Stimulated activated CD8-positive, alpha-beta memory T cell treated with anti-CD3 and anti-CD28 coated beads, Interleukin-12 subunit alpha, Interleukin-12 subunit beta, amount 100 ng/mL, for 1 hour (primary cell): Measurements from ENCODE around the gene EPN2.

Experiments used
- DNase-seq: peaks from one replicate; pipeline ENCODE4 v3.0.0-alpha.2; 2020; ENCODE audit warnings: low read depth

The EPN2 gene

DNA sequence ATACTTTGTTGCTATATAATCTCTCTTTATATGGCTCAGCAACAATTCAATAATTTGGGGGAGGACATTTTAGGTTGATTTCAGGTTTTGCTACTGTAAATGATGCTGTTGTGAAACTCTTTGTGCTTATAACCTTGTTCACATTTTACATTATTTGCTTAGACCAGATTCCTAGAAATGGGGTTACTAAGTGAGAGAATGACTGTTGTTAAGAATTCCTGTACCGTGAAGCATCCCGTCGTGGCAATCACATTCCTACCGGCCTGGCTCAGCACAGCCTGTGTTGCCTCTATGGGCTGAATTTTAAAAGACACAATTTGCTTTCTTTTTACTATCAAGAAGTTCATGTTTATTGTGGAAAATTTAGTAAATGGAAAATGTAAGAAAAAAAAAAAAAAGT is 94.0 kb downstream of the EPN2 start:
- DNase-seq, result no peak

DNA sequence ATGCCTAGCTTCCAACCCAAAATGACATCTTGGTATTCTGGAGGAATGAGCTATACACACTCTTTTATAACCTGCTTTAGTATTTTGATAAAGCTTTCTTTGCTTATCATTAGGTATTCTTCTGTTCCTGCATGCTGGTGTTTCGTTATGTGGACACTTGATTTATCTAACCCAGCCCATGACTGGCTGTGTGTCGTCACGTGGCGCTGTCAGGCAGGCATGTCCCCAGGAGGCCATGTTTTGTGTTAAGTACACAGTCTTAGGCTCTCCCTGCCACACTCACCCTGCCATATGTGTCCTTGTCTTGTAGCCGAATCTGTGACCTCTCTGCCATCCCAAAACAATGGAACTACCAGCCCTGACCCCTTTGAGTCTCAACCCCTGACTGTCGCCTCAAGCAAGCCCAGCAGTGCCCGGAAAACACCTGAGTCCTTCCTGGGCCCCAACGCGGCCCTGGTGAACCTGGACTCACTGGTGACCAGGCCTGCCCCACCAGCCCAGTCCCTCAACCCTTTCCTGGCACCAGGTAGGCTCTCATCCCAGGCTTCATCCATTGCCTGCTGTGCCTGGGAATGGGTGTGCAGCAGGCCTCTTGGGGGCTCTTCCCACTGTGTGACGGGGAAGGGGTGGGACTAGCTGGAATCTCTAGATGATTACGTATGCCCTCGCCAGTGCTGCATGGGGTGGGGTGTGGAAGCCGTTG is 94.5 kb downstream of the EPN2 start:
- no peak for DNase-seq

DNA sequence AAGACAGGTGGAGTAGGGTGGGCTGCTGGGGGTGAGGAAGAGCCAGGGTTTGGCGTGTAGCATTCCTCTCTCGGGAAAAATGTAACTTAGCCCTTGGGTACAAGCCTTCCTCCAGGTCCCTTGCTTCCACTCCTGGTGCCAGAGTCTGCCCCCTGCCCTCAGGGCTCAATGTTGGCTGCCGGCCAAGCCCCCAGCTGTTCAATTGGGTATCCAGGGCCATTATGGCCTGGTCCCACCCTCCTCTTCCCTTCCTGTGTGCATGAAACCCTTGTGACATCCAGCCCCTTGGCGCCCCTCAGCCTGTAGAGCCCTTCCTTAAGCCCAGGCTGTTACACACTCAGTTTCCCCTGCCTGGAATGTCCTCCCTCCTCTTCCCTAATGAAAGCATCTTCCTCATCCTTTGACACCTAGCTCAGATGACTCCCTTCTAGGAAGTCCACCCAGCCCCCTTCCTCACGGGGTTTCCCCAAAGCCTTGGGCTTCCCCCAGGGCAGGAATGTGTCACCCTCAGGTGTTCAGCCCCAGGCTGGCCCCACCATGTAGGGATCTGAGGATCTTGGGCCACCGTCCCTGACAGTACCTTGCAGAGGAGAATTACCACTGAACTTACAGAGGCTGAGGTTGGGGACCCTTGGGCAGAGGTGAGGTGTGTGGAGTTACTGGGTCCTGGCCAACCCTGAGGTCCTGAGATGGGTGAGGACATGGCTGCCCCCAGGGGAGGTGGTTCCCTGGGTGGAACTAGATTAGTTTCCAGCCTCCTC is 95.4 kb downstream of the EPN2 start:
- DNase-seq, result no peak

DNA sequence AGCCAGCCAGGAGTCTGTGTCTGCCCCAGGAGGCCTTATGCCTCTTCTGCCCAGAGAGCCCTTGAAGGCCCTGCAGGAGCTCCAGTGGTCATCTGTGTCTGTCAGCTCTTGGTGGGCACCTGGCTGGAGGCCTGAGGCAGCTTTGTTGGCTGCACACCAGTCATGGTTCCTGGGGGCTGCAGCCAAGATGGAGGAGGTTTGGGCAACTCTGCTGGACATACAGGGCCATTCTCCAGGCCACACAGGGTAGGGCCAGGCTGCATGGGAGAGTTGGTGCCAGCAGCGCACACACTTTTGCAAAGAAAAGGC is 95.9 kb downstream of the EPN2 start:
- no peak for DNase-seq

DNA sequence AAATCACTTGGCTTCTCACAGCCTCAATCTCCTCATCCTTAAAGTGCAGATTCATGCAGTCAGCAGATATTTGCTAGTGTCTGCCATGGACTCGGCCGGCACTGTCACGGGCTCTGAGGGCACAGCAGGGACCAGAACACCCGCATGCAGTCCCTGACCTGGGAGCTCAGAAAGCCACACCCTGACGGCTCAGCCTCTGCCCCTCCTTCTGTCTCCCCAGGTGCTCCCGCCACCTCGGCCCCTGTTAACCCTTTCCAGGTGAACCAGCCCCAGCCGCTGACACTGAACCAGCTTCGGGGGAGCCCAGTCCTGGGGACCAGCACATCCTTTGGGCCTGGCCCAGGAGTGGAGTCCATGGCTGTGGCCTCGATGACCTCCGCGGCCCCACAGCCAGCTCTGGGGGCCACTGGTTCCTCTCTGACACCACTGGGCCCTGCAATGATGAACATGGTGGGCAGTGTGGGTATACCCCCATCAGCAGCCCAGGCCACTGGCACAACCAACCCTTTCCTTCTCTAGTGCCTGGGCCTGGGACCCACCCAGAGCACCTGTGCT is 96.6 kb downstream of the EPN2 start:
- DNase-seq, result no peak

DNA sequence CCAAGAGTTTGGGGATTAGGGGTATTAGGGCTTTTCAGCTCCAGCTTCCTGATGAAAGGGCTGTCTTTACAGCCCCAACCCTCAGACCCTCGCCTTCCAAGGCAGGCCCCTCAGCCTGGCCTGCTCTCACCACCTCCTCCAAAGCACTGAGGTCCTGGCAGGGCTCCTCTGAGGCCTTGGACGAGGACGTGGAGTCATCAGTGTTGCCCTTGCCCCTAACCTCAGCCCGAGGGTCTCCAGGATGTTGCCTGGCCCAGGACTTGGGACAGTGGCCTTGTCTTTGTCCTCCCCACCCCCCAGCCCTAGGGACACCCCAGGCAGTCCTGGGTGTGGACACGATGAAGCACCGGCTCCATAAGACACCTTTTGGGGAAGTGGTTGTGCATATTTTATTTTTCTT is 97.2 kb downstream of the EPN2 start:
- no peak for DNase-seq

DNA sequence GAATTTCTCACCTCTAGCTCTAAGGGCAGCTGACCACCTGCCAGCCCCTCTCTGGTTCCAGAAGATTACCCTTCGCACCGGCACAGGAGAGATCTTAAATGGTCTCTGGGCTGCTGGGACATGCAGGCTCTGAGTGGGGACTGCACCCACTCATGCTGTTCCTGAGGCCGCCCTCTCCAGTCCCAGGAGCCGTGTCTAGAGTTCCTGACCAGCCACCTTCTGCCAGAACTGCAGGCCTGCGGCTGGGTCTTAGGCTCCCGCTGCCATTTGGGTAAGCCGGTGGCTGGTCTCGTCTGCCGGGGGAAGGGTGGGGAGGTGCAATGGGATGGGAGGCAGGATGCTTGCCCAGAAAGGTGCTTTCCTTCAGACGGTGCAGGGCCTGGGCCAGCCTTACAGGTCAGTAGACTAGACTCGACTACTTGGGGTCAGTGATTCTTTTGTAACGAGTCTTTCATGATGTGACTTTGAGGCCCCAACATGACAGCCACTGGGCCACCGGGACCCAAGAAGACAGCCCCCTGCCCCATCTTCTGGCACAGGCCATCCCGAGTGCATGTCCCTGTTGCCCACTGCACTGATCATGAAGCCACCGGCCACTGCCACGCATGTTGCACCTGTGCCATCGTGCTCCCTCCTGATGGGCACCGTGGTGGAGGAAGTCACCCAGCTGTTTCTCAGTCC is 98.9 kb downstream of the EPN2 start:
- no peak for DNase-seq

DNA sequence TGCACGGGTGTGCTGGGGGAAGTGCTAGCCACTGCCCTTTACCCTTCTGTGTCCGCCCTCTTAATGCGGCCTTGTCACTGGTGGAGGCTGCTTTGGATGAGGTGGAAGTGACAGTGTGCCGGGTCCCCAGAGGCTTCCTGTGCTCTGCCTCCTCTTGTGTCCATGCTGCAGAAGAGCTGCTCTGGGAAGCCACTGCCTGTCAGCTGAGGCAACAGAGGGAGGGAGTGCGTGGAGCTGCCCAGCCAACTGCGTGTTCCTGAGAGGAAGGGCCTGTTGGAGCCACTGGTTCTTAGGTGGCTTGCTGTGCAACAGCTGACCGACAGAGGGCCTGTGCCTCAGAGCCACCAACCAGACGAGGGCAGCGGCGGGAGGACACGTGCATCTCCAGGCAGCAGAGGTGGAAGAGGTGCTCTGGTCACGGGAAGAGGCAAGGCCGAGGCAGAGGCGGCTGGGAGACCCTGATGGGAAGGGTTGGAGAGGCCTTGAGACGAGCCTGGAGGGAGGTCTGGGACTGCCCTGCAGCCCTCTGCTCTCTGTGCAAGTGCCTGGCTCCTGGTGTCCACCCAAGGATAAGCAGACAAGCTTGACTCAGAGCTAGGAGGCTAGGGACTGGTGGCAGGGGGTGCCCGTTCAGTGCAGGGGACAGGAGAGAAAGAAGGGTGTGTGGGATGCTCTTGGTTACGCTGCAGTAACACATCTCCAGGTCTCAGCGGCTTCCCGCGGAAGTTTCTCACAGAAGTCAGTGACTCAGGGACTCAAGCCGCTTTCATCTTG is 100.0 kb downstream of the EPN2 start:
- DNase-seq, result no peak

DNA sequence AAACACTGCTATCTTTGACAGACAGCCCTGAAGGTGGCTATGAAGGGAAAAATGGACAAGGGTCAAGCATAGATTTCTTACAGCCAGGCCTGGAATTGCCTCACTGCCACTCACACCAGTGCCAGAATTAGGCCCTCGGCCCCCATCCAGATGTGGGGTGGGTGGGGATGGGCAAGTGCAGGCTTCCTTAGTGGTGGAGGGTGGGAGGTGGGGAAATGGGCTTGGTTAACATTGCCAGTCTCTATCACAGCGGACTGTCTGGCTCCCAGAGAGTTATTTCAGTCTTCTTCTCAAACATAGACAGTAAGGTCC is 100.5 kb downstream of the EPN2 start:
- no peak for DNase-seq

DNA sequence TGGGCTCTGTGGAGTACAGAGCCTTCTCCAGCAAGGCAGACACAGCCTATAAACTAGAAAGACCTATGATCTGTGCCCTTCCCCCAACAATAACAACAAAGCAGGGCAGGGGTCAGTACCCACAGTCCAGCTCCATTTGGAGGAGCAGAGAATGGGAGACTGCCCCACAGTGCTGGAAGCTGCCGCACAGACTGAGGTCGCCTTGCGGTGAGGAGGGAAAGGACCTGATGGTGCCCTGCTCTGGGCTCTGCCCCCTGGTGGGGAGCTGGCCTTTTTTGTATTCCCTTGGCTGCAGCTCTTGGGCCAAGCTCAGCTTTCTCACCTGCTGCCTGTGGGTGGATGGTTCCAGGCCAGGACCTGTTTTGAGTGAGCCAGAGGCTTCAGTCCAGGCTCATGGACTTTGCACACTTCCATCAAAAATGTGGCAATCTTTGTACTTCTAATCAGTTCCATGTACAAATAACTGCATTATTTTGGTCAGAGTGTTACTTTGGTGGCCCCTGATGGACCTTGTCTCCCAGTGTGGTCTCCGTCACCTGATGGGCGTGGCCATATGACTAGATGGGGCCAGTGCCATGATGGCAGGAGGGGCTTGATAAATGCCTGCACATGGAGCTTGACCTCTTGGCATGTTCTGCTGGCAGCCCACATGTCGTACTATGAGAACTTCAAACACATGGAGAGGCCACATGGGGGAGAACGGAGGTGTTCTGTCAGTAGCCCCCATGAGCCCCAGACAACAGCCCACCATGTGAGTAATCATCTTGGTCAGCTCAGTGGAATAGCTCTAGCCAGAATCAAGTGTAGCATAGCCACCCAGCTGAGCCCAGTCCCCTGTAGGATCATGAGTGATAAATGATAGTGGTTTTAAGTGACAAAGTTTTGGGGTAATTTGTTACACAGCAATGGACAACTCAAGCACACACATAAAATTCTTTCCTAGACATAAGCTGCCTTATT is 101.1 kb downstream of the EPN2 start:
- peak; percentile 41 for DNase-seq

DNA sequence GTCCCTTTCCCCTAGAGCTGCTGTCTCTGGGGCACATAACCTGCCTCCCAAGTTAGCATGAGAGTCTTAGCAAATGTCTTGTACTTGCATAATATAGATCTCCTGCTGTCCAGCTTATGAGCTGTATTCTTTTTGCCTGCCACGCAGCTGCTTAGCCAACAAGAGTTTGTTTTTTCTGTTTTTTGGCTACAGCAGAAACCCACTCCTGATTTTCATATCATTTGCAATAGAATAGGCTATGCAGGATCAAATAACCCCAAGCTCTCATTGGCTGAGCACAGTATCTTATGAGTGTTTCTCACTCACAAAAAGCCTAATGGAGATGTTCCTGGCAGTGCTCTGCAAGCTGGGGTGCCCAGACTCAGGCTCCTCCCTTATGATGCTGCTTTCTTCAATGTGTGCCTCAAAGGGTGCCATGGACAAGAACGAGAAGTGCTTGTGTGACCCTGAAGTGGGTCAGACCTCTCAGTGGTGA is 102.2 kb downstream of the EPN2 start:
- no peak for DNase-seq

DNA sequence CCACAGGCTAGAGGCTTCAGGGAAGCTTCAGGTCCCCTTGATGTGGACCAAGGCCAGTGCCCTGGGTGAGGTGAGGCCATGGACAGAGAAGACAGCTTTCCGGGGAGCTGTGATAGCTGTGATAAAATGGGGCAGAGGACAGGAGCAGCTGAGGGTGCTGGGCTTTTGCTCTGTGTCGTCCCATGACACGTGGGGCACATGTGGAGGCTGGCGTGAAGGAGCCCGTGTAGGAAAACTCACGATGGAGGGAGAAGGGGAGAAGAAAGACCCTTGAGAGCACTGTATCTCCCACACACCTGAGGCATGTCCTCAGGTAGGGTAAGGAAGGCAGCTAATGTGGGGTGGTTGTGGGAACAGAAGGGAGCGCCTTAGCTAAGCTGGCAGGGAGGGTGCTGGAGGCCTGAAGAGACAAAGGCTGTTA is 104.1 kb downstream of the EPN2 start:
- no peak for DNase-seq

DNA sequence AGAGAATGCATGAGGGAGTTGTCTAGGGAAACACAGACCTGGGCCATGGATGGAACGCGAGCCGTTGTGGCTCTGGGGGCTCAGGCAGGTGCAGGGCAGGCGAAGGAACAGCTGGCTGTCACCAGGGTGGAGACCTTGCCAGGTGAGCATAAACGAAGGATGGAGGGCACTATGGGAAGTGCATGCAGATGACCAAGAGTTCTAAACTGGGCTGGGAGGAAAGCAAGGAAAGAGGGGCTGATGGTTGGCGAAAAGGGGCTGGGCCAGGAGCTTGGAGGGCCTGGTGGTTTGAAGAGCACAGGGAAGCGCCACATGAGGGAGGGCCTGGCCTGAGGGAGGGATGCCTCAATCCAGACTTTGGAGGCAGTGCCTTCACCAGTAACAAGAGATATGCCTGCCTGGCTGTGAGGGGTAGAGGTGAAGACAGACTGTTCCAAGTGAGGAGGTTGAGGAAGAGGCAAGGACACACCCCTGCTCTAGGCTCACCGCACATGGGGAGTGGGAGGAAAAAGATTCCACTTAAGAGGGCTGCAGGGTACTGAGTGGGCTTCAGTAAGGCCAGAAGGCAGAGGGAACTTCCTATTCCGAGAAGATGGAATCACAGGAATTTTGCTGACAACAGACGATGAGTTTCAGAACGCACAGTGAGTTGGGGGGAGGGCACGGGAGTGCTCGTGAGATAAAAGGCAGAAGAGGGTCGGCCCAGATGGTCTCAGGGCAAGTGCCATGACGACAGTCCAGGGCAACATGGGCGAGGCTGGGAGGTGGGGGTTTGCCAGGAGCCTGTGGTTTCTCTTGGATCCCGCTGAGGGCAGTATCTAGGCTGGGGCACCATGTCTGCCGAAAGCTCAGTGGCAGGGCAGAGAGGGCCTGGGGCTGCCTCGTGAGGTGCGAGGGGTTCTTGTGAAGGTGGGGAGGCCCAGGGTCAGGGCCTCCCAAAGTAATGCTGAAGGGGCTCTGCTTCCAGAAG is 104.8 kb downstream of the EPN2 start:
- DNase-seq, result no peak

DNA sequence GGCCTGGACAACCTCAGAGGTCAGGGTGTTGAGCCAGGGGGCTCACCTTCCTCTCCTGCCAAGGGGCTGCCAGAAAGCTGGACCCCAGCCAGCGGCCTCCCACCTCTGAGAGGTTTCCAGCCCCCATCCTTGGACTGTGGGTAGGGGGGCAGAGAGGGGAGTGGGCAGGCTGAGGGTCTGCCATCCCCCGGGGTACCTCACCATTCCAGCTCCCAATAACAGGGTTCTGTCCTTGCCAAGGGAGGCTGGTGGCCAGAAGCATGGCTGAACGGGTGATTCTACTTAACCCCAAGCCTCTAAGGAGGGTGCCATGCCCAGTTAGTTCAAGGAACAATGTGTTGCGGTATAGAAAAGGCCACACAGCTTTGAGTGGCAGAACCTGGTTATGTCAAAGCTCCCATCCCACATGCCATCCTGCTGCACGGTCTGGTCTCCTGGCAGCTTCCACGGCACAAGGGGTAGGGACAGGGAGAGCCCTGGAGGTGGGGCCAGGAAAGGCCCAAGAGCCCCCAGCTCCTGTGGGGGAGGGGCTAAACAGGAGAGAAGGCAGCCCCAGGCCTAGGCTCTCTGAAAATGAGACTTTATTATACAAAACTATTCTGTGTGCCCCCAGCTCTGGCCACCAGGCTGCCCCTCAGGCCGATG is 105.6 kb downstream of the EPN2 start:
- no peak for DNase-seq

DNA sequence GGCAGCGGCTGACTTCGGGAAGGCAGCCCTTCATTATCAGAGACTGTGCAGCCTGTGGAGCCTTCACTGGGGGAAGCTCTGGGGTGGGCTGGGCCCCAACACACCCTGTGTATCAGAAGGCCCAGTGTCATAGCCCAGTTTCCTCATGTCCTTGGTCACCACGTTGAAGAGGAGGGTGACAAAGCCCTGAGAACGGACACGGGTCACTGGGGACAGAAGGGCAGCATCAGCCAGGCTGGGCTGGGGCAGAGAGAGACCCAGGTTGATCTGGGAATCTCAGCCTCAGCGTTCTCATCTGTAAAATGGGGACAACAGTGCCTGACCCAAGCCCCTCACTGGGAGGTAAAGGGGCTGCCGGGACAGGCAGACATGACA is 106.1 kb downstream of the EPN2 start:
- DNase-seq, result no peak

DNA sequence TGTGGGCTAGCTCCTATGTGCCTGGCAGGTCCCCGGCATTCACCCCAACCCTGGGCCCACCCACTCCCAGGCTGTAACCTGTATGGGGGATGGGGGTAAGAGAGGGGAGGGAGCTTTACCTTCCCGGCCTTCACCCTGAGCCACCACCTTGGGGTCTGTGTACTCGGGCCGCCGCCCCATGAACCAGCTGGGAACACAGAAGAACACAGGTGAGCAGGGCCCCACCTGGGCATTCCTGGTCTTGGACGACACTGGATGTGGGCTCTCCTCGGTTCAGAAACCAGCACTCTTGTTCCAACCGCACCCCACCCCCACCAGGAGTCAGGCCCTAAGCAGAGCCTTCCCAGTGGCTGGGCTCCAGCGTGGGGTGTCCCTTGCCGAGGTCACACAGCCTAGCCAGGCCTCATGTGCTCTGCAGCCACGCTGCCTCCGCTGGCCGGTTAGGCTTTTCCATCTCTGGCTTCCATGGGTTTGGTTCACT is 106.5 kb downstream of the EPN2 start:
- no peak for DNase-seq

DNA sequence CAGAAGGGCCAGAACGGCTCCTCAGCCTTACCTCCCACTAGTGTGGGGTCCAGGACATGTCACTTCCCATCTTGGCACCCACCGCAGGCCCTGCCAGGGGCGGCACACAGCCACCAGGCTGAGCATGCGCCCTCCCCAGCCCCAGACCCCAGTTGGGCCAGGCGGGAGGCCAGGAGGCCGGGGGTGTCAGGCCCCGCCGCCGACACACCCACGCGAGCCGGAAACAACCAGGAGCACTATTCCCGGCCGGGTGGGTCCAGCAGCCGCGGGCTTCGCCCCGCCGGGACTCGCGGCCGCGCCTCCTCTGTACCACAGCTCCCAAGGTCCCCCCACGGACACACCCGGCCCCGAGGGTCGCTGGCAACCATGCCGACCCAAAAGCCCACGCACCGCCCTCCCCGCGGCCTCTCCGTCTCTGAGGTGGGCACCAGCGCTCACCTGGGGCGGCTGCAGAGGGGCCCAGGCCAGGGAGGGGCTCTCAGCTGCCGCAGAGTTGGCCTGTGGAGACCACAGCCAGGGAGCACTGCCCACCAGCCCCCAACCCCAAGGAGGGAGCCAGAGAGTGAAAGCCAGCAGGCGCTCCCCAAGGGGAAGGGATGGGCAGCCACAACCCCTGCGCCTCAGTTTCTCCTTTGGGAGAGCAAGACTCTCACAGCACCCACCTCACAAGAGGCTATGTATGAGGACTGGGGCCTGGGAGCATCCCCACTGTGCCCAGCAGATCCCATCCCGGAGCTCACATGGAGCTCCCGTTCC is 107.3 kb downstream of the EPN2 start:
- no peak for DNase-seq

DNA sequence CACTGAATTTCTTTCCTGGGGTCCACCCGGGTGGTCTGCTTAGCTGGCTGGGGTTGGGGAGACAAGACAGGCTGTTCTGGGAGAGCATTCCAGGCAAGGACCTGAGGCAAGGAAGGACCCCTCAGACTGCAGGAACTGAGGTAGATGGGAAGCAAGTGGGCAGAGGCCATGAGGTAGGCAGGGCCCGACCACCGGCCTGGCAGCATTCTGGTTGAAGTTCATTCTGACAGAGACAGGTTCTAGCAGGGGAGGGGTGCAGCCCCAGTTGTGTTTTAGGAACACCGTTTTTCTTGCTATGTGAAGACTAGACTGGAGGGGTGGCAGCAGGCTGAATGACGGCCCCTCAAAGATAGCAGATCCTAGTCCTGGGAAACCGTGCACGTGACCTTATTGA is 107.9 kb downstream of the EPN2 start:
- DNase-seq, result no peak
